GM18508 (cell line): ENCODE data around the gene LBH.

Source experiments
- ATAC-seq: cut with Tn5 transposase; IDR thresholded peaks from one replicate; pipeline ENCODE4 v1.9.1; 2021; ENCODE audit warnings: moderate number of reproducible peaks; ENCODE audit not compliant: insufficient read depth, unreplicated experiment

The LBH gene

GRCh38 chr2:30270166-30270565 is 38.8 kb downstream of the LBH start:
- no peak for ATAC-seq

DNA sequence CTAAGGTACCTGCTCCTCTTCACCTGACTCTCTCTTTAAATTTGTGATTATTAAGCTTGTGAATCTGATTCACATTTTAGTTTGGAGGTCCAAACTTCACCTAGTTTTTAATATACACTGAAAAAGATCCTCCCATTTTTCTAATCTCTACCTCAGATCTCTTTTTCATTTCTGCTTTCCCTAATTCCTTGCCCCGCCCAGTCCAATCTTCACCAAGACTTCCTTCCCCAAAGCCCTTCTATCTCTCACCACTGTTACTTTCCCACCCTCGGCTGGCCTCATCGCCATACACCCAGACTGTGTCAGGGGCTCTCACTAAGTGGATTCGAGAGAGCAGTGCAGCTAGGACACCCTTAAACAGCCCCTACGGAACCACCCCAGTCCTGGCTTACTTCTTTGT is 40.0 kb downstream of the LBH start:
- ATAC-seq: no peak

DNA sequence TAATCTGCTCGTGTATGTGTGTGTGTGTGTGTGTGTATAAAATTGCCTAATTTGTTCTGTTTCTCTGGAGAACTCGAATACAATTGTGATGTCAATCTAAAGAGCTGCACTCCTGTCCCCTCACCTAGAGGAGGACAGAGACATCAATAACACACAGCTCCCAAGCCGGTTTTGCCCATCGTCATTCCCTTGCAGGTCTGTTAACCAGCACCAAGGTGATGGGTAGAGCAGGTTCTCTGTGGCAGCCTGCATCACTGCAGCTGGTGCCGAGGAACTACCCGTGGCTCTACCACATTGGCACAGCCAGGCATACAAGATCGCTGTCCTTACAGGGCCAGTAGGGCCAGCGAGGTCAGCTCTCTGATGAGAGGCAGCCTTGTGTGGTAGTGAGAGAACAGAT is 41.0 kb downstream of the LBH start:
- ATAC-seq: no peak

GRCh38 chr2:30272761-30273573 is 41.6 kb downstream of the LBH start:
- no peak for ATAC-seq

GRCh38 chr2:30273574-30273929 is 42.2 kb downstream of the LBH start:
- ATAC-seq: no peak

DNA sequence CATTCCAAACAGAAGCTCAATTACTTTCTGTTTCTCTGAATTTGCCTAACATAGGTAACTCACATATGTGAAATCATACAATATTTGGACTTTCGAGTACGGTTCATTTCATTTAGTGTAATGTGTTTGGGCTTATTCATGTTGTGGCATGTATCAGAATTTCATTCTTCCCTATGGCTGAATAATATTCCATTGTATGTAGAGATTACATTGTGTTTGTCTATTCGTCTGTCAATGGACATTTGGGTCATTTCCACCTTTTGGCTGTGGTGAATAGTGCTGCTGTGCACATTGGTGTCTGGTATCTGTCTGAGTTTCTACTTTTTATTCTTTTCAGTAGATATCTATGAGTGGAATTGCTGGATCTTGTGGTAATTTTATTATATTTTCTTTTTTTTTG is 43.9 kb downstream of the LBH start:
- no peak for ATAC-seq

GRCh38 chr2:30276455-30276911 is 45.1 kb downstream of the LBH start:
- ATAC-seq: no peak

GRCh38 chr2:30277582-30277981 is 46.2 kb downstream of the LBH start:
- no peak for ATAC-seq

DNA sequence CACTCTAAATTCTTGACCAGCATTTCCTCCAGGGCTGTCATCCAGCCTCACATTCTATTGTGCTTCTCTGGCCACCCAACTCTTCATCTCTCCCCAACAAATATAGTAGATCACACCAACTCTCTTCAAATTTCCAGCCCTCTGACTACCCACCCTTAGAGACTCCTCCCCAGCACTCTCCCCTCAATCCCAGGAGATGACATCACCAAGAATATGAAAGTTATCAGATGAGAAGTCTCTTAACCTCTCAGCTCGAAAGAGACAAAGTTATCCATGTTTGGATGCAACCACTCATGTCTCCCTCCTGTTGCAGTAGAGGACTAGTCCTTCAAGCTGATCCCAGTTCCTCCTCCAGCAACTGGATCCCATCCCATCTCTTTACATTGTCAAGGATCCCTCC is 47.1 kb downstream of the LBH start:
- ATAC-seq: no peak

DNA sequence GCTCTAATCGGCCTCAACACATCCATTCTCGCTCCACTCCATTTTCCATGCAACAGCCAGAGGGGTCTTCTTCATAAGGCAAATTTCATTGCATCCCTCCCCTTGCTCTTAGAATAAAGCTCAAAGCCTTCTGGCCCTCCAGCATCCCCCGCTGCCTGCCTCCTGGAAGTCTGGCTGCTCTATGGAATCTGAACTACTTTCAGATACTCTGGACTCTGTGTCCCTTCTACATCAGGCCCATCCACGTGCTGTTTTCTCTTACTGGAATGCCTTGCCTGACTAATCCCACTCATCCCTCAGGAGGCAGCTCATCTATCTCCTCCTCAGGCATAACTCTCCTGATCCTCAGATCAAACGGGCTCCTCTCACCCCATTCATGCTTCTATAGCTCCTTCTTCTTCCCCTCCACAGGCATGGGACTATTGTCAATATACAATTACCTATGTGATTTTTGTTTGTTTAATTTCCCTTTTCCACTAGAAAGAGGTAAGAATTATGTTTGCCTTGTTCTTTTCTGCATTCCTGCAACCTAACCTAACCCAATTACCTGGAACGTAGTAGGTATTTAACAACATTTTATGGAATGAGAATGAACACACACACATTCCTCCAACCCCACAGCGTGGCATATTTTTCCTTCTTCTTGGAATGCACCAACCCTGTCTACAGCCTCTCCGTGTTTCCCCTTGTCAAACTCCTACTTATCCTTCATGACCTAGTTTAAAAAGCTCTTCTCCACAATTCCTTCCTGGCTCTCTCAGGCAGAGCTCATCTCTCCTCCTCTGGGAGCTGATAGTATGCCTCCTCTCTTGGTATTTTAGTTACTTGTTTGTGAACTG is 49.5 kb downstream of the LBH start:
- ATAC-seq: no peak

DNA sequence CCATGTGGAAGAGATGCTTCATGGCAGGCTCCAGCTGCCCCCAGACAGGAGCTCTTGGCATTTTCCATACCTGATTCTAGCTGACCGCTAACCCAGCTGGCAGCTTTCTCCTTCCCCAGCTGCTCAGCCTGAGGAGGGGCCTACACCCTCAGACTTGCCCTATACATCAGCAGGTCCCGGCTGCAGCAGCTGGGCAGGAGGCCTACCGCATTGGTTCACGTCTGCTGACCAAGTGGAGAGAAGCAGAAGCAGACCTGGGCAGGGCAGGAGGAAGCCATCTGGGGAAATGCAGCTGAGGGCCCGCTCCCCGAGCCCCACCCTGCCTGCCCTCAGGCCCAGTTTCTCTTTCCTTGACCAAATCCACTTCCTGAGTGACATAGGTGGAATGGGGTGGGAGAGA is 50.7 kb downstream of the LBH start:
- no peak for ATAC-seq

DNA sequence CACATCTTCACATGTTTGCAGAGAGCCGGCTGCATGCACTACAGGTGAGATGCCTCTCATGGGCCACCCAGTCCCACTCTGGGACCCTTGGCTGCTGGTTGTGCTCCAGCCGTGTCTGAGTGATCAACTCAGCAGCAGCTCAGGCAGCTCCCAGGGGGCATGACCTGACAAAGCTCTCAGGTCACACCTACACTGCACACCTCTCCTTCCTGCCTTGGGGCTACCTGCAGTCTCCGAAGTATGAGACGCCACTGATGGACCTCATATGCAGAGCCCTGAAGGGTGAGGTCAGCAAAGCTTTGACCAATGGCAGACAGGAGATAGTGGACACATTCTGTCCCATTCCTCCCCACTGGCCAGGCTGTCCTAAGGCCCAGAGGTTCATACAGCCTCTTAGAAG is 51.4 kb downstream of the LBH start:
- ATAC-seq: no peak

- ATAC-seq: no peak
Measured at GRCh38 chr2:30283931-30284565, 52.7 kb downstream of the LBH start.

DNA sequence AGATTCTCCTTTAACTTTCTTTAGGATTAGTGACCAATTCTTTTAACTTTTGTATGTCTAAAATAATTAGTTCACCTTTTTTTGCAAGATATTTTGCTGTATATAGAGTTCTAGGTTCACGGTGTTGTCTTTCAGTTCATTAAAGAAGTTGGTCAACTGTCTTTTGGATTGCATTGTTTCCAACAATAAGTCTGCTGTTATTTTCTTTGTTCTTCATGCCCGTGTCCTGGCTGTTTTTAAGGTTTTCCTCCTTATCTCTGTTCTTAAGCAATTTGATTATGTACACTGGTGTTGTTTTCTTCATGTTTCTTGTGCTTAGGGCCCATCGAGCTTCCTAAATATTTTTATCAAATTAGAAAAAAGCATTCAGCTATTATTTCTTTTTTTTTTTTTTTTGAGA is 54.4 kb downstream of the LBH start:
- ATAC-seq: no peak

GRCh38 chr2:30287190-30287840 is 56.0 kb downstream of the LBH start:
- no peak for ATAC-seq

DNA sequence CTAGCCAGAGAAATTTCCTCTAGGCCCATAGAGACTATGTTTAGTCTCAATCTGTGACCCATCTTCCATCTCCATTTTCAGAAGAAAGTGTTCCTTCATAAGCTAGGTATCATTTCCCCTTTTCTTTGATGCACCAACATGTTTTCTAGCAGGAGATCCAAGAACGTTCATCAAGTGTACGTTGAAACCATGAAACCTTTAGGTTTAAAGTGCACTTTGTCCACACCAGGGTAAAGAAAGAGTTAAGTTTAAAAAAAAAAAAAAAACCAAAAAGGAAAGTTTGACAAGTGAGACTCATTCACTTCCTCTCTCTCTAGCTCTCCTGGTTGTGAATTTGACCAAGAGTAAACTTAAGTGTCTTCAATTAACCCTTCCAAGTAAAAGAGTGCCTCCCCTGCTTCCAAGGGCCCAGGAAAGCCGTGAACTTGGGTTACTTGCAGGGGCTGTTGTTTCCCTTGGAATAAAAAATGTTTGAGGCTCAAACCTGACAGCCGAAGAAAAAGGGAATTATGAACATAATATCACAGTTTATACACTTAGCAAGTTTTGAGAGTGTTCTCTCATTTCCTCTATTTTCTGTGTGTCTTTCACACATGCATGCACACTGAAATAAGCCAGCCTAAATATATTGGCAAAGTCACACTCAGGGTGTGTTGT is 56.7 kb downstream of the LBH start:
- ATAC-seq: peak; percentile 54

- no peak for ATAC-seq
Measured at GRCh38 chr2:30288561-30288960, 57.2 kb downstream of the LBH start.

DNA sequence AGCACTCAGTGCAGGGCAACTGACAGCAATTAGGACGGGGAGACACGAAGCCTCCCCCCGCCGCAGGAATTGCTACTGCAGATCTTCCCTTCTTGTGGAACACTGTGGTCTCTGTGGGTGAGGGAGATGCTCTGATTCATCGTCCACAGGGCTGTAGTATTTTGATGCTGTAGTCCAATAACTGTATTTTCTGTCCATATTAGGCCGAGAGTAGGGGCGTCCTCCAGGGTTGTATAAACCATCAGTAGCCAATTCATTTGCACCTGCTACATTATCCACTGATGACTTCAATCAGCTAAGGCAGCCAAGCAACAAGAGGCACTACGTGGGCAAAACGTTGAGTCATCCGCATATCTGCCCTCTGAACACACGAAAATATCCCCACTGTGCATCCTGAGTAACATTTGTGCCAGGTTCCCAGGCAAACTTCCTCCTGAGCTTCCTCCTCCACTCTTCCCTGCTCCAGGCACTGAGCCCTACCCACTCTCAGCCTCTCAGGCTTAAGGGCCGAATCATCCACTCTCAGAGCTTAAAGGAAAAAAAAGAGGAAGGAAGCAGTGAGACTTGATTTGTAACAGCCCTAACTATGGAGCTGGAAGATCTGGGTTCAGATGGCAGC is 62.1 kb downstream of the LBH start:
- no peak for ATAC-seq

DNA sequence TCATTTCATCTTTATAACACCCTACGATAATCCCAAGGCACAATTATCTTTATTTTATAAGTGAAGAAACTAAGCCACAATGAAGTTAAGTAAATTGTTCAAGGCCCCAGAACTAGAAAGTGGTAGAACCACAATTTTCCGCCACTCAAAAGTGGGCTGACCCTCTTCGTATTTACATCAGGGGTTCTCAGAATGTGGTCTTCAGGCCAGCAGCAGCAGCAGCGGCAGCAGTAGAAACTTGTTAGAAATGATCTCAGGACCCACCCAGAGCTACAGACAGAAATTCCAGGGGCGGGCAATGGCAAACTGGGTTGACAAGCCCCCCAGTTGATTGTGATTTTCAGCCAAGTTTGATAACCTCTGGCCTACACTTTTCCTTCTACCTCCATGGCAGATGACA is 62.8 kb downstream of the LBH start:
- no peak for ATAC-seq

DNA sequence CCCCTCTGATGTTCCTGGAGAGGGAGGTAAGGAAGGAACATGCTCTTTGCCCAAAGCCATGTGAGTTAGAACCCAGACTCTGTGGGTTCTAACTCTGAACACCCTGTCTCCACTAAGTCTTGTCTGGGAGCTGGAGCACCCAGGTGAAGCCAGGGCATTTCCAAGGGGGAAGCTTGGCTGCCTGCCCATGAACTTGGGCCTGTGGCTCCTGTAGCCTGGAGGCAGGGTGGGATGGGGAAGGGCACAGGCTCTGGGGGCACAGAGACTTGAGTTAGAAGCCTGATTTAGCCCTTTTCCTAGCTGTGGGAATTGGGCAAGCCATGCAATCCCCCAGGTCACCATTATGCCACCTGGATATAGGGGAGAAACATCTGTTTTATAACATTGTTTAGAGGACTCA is 65.2 kb downstream of the LBH start:
- ATAC-seq: no peak
